WTC11 (cell line): ENCODE measurements around the gene SRD5A1. TPM values are rescaled to one million over a fixed set of nuclear protein-coding genes. Genes with fewer than 3 reads are reported as not detected.

ENCODE experiments used
- ATAC-seq: fragments of 200-7000 bp; cut with Tn5 transposase; 2 replicates; pipeline ENCODE4 v1.10.0; 2021; ENCODE audit warnings: mild to moderate bottlenecking, moderate library complexity
- CTCF ChIA-PET: fragments of 300-600 bp; sonication (Branson Sonifier 250); formaldehyde crosslinking; loops from one replicate; lab custom pipeline; 2021; ENCODE audit warnings: antibody characterized with exemption; lab: Charles Lee
- POLR2A ChIA-PET: fragments of 350-600 bp; sonication (Branson Sonifier 250); formaldehyde crosslinking; loops from one replicate; lab custom pipeline; 2021; ENCODE audit warnings: antibody characterized with exemption; lab: Charles Lee
- DNase-seq: peaks from one replicate; pipeline ENCODE4 v3.0.0; 2021; ENCODE audit warnings: low spot score
- H3K27ac Mint-ChIP-seq: 2 replicates; pipeline ENCODE4 v1.8.0; 2021; ENCODE audit warnings: mixed read lengths
- H3K27me3 Mint-ChIP-seq: 2 replicates; pipeline ENCODE4 v1.8.0; 2021; ENCODE audit warnings: low read depth, mild to moderate bottlenecking, moderate library complexity, mixed read lengths
- H3K36me3 Mint-ChIP-seq: 2 replicates; pipeline ENCODE4 v1.8.0; 2021; ENCODE audit warnings: mixed read lengths
- H3K4me1 Mint-ChIP-seq: 2 replicates; pipeline ENCODE4 v1.8.0; 2022; ENCODE audit warnings: mixed read lengths
- H3K4me3 Mint-ChIP-seq: 2 replicates; pipeline ENCODE4 v1.8.0; 2021; ENCODE audit warnings: mild to moderate bottlenecking, moderate library complexity, mixed read lengths
- H3K9me3 Mint-ChIP-seq: 2 replicates; pipeline ENCODE4 v1.8.0; 2021; ENCODE audit warnings: mixed read lengths
- ATF1 ChIP-seq: sonication (generic); formaldehyde crosslinking; IDR thresholded peaks from 2 replicates; pipeline ENCODE4 v1.8.1; 2023; ENCODE audit warnings: mild to moderate bottlenecking, moderate library complexity, missing genetic modification reagents
- CBFB ChIP-seq: sonication (generic); formaldehyde crosslinking; IDR thresholded peaks from 2 replicates; pipeline ENCODE4 v1.8.1; 2022; ENCODE audit warnings: mild to moderate bottlenecking, low read depth, missing genetic modification reagents
- FOXK1 ChIP-seq: sonication (generic); formaldehyde crosslinking; IDR thresholded peaks from 2 replicates; pipeline ENCODE4 v1.8.0; 2022; ENCODE audit warnings: mild to moderate bottlenecking, moderate library complexity, missing genetic modification reagents
- FOXP1 ChIP-seq: sonication (generic); formaldehyde crosslinking; IDR thresholded peaks from 2 replicates; pipeline ENCODE4 v1.8.0; 2022; ENCODE audit warnings: missing genetic modification reagents, mild to moderate bottlenecking, moderate library complexity, borderline replicate concordance
- GABPB1 ChIP-seq: sonication (generic); formaldehyde crosslinking; IDR thresholded peaks from 2 replicates; pipeline ENCODE4 v1.8.1; 2023; ENCODE audit warnings: mild to moderate bottlenecking, missing genetic modification reagents
- GTF2I ChIP-seq: fragments of 250-450 bp; sonication (Bioruptor Pico); conservative IDR thresholded peaks from 2 replicates; pipeline ENCODE4 v1.4.0; 2021; ENCODE audit warnings: mild to moderate bottlenecking
- HMGA2 ChIP-seq: fragments of 250-450 bp; sonication (Bioruptor Pico); IDR thresholded peaks from 2 replicates; pipeline ENCODE4 v1.4.0; 2021; ENCODE audit warnings: mild to moderate bottlenecking, moderate library complexity
- IRF2 ChIP-seq: sonication (generic); formaldehyde crosslinking; IDR thresholded peaks from 2 replicates; pipeline ENCODE4 v1.8.0; 2022; ENCODE audit warnings: low read depth, missing genetic modification reagents, borderline replicate concordance
- JUN ChIP-seq: sonication (generic); formaldehyde crosslinking; IDR thresholded peaks from 2 replicates; pipeline ENCODE4 v1.8.0; 2023; ENCODE audit warnings: mild to moderate bottlenecking, missing genetic modification reagents
- NFE2L1 ChIP-seq: sonication (generic); formaldehyde crosslinking; IDR thresholded peaks from 2 replicates; pipeline ENCODE4 v1.8.1; 2023; ENCODE audit warnings: missing genetic modification reagents
- OVOL2 ChIP-seq: fragments of 250-450 bp; sonication (Bioruptor Pico); IDR thresholded peaks from 2 replicates; pipeline ENCODE4 v1.9.0; 2021; ENCODE audit warnings: mild to moderate bottlenecking, borderline replicate concordance
- SP1 ChIP-seq: sonication (generic); formaldehyde crosslinking; conservative IDR thresholded peaks from 2 replicates; pipeline ENCODE4 v1.8.1; 2022; ENCODE audit warnings: missing genetic modification reagents
- TEAD1 ChIP-seq: sonication (generic); formaldehyde crosslinking; IDR thresholded peaks from 2 replicates; pipeline ENCODE4 v1.8.0; 2022; ENCODE audit warnings: mild to moderate bottlenecking, missing genetic modification reagents
- ZNF232 ChIP-seq: sonication (generic); formaldehyde crosslinking; IDR thresholded peaks from 2 replicates; pipeline ENCODE4 v1.8.0; 2022; ENCODE audit warnings: mild to moderate bottlenecking, missing genetic modification reagents
- ZNF317 ChIP-seq: sonication (generic); formaldehyde crosslinking; IDR thresholded peaks from 2 replicates; pipeline ENCODE4 v1.8.1; 2023; ENCODE audit warnings: low read depth, mild to moderate bottlenecking, moderate library complexity, missing genetic modification reagents, borderline replicate concordance
- ZNF671 ChIP-seq: fragments of 250-450 bp; sonication (Bioruptor Pico); IDR thresholded peaks from 2 replicates; pipeline ENCODE4 v1.8.0; 2021; ENCODE audit warnings: mild to moderate bottlenecking
- total RNA-seq: library from RNA; stranded (reverse); gene quantifications from 3 replicates; pipeline ENCODE4 v1.2.3, GENCODE V29; 2021
- TF ChIP-seq, protein P1 (sequence below): sonication (generic); formaldehyde crosslinking; IDR thresholded peaks from 2 replicates; pipeline ENCODE4 v1.8.1; 2022; ENCODE audit warnings: mild to moderate bottlenecking, moderate library complexity, missing genetic modification reagents
- TF ChIP-seq, protein P2 (sequence below): fragments of 250-450 bp; sonication (Bioruptor Pico); IDR thresholded peaks from 2 replicates; pipeline ENCODE4 v2.1.2; 2022; ENCODE audit warnings: mild to moderate bottlenecking, moderate library complexity
- TF ChIP-seq, protein P3 (sequence below): sonication (generic); formaldehyde crosslinking; IDR thresholded peaks from 2 replicates; pipeline ENCODE4 v1.8.0; 2023; ENCODE audit warnings: mild to moderate bottlenecking, missing genetic modification reagents

SRD5A1 gene
- total RNA-seq, 1 experiment from 2014 or later, result 36.9 TPM

DNA sequence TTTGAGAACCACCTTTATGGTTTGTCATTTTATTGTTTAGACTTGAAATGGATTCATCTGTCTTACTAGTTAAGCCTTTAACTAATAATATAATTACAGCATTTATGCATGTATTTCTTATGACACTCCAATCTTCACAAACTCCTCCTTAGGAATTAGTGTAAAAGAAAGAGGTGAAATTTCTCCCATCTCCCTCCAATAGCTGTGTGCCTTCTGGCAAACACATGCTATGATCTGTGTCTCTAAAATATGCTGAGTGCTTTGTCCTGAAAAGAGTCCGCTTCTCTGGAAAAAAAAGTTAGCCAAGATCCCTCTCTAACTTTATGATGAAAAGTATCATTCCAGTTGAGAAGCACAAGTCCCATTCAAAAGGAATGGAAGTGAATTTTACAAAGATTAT is 66.1 kb downstream of the SRD5A1 start (continued):
- TF ChIP-seq, protein P1, sequence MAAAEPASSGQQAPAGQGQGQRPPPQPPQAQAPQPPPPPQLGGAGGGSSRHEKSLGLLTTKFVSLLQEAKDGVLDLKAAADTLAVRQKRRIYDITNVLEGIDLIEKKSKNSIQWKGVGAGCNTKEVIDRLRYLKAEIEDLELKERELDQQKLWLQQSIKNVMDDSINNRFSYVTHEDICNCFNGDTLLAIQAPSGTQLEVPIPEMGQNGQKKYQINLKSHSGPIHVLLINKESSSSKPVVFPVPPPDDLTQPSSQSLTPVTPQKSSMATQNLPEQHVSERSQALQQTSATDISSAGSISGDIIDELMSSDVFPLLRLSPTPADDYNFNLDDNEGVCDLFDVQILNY (CRISPR knock-in tag), result no peak
- TF ChIP-seq, protein P2, sequence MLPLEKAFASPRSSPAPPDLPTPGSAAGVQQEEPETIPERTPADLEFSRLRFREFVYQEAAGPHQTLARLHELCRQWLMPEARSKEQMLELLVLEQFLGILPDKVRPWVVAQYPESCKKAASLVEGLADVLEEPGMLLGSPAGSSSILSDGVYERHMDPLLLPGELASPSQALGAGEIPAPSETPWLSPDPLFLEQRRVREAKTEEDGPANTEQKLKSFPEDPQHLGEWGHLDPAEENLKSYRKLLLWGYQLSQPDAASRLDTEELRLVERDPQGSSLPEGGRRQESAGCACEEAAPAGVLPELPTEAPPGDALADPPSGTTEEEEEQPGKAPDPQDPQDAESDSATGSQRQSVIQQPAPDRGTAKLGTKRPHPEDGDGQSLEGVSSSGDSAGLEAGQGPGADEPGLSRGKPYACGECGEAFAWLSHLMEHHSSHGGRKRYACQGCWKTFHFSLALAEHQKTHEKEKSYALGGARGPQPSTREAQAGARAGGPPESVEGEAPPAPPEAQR (CRISPR knock-in tag), result no peak
- no peak for TF ChIP-seq GABPB1

DNA sequence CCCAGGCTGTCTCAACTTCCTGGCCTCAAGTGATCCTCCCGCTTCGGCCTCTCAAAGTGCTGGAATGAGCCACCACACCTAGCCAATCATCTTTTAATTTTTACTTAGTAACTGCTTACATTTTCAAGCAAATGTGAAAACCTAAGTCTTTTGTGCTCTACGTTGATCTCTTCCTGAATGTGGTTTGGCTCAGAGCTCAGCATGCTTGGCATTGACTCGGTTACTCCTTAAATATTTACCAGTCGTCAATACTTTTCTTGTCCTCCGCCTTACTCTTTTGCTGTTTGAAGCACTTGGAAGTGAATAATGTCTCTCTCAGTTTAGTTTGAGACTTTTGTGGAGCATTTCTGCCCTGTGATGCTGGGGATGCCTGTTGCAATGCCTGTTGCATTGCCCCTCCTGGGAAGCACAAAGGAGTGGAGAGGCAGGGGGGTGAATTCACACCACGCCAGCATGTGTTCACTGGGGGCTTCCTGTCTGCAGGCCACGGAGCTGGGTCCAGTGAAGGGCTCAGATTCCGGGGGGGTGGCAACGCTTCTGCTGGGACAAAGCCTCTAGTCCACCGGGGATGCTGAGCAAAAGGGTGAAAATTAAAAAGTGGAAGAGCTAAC is 66.9 kb downstream of the SRD5A1 start:
- H3K27ac Mint-ChIP-seq, result no peak overlapping the region

DNA sequence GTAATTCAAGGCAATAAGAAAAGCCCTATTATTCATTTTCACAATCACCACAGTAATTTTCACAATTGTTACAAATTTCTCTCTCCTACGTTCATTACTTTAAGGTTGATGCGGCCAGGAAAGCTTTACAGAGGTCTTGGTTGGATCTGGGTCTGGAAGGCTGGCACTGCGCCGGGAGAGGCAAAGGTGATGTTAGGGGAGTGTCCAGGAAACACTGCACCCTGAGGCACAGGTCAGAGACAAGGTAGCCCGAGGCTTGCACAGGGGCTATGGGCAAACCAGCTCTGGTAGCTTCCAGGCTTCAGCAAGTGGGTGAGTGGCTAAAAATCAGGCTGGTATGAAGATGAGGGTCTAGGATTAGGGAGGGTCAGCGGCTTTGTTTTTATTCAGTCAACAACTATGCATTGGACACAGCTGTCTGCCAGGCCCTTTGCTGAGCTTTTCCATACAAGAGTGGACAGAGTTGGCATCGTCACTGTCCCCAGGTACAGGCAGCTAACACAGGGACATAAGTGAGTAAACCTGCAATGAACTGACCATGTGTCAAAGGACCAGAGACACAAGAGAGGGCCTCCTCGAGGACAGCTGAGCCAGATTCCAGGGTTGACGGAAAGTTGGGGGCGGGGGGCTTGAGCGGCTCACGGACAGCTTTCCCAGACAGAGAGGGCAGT is 67.6 kb downstream of the SRD5A1 start:
- Mint-ChIP-seq H3K4me1 (peaks cover 23% of the 10 kb centered on the region), H3K9me3 (no peaks in the 10 kb centered on the region), H3K36me3 (no peaks in the 10 kb centered on the region), H3K4me3 (no peak overlapping the region), H3K27ac (no peak overlapping the region), H3K27me3 (no peaks in the 10 kb centered on the region; the same call in 1 of the 2 replicates)
- ChIA-PET CTCF (interaction anchor here (1.4 to 1.7 kb wide), 2 partner anchors 12 to 44 kb away, joined by 4 to 5 read pairs; partner anchors contain the start of gene TENT4A), POLR2A (no interaction called here)
- peak; percentile 46; the same call in 1 of the 2 replicates for ATAC-seq
- no peak for DNase-seq
- TF ChIP-seq FOXP1, result no peak
- TF ChIP-seq IRF2, result no peak
- TF ChIP-seq CBFB, result no peak
- no peak for TF ChIP-seq ZNF232 (CRISPR knock-in tag)
- no peak for TF ChIP-seq OVOL2 (CRISPR knock-in tag)
- no peak for TF ChIP-seq HMGA2
- no peak for TF ChIP-seq NFE2L1 (CRISPR knock-in tag)
- no peak for TF ChIP-seq FOXK1
- TF ChIP-seq, protein P3, sequence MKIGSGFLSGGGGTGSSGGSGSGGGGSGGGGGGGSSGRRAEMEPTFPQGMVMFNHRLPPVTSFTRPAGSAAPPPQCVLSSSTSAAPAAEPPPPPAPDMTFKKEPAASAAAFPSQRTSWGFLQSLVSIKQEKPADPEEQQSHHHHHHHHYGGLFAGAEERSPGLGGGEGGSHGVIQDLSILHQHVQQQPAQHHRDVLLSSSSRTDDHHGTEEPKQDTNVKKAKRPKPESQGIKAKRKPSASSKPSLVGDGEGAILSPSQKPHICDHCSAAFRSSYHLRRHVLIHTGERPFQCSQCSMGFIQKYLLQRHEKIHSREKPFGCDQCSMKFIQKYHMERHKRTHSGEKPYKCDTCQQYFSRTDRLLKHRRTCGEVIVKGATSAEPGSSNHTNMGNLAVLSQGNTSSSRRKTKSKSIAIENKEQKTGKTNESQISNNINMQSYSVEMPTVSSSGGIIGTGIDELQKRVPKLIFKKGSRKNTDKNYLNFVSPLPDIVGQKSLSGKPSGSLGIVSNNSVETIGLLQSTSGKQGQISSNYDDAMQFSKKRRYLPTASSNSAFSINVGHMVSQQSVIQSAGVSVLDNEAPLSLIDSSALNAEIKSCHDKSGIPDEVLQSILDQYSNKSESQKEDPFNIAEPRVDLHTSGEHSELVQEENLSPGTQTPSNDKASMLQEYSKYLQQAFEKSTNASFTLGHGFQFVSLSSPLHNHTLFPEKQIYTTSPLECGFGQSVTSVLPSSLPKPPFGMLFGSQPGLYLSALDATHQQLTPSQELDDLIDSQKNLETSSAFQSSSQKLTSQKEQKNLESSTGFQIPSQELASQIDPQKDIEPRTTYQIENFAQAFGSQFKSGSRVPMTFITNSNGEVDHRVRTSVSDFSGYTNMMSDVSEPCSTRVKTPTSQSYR (CRISPR knock-in tag), result no peak
- TF ChIP-seq, all 79 proteins: peak for 0

More for the DNA sequence above, 66.9 kb downstream of the SRD5A1 start:
- CTCF ChIA-PET, result interaction anchor here (1.4 to 1.7 kb wide), 2 partner anchors 13 to 45 kb away, joined by 4 to 5 read pairs; partner anchors contain the start of gene TENT4A
- no peak for DNase-seq
- TF ChIP-seq ZNF317 (CRISPR knock-in tag) (no peak), TEAD1 (CRISPR knock-in tag) (no peak), SP1 (CRISPR knock-in tag) (no peak), ZNF671 (CRISPR knock-in tag) (no peak), JUN (CRISPR knock-in tag) (no peak), GTF2I (CRISPR knock-in tag) (no peak), ATF1 (CRISPR knock-in tag) (no peak)
- TF ChIP-seq, all 79 proteins: peak for 0
- Mint-ChIP-seq H3K4me3 (no peak overlapping the region), H3K36me3 (no peaks in the 10 kb centered on the region), H3K9me3 (no peaks in the 10 kb centered on the region), H3K27me3 (no peaks in the 10 kb centered on the region; the same call in 1 of the 2 replicates), H3K4me1 (peaks cover 23% of the 10 kb centered on the region)
- peak; percentile 61 for ATAC-seq
- POLR2A ChIA-PET, result no interaction called here
